Activated naive CD4-positive, alpha-beta T cell treated with anti-CD3 and anti-CD28 coated beads, Interleukin-2, amount 50 U/mL, for 24 hours (primary cell): Measurements from ENCODE around the gene APBB2.
"Not testable (repeated sequence)": the region's sequence is repeated elsewhere in the genome, so short reads cannot be mapped to it uniquely, and the experiment has no call there.

Experiments used
- H3K27ac Mint-ChIP-seq: one replicate; pipeline ENCODE4 v1.8.0; 2021; ENCODE audit warnings: mild to moderate bottlenecking, mixed read lengths
- H3K27me3 Mint-ChIP-seq: one replicate; pipeline ENCODE4 v1.8.0; 2021; ENCODE audit warnings: mixed read lengths
- H3K36me3 Mint-ChIP-seq: one replicate; pipeline ENCODE4 v1.8.0; 2021; ENCODE audit warnings: mixed read lengths
- H3K4me1 Mint-ChIP-seq: one replicate; pipeline ENCODE4 v1.8.0; 2021; ENCODE audit warnings: mixed read lengths
- H3K4me3 Mint-ChIP-seq: one replicate; pipeline ENCODE4 v1.8.0; 2021; ENCODE audit warnings: mild to moderate bottlenecking, mixed read lengths
- H3K9me3 Mint-ChIP-seq: one replicate; pipeline ENCODE4 v1.8.0; 2021; ENCODE audit warnings: mixed read lengths

APBB2 gene

GRCh38 chr4:41066049-41066448 is 148.3 kb downstream of the APBB2 start:
- H3K36me3 Mint-ChIP-seq = no peaks in the 10 kb centered on the region
- no peaks in the 10 kb centered on the region for H3K27me3 Mint-ChIP-seq
- H3K4me1 Mint-ChIP-seq = no peaks in the 10 kb centered on the region
- H3K27ac Mint-ChIP-seq = no peak overlapping the region
- no peaks in the 10 kb centered on the region for H3K9me3 Mint-ChIP-seq
- no peak overlapping the region for H3K4me3 Mint-ChIP-seq

- H3K4me3 Mint-ChIP-seq = no peak overlapping the region
- H3K9me3 Mint-ChIP-seq = no peaks in the 10 kb centered on the region
- no peaks in the 10 kb centered on the region for H3K4me1 Mint-ChIP-seq
- H3K36me3 Mint-ChIP-seq = no peaks in the 10 kb centered on the region
- no peaks in the 10 kb centered on the region for H3K27me3 Mint-ChIP-seq
- H3K27ac Mint-ChIP-seq = no peak overlapping the region
These were observed 148.8 kb downstream of the APBB2 start for GRCh38 chr4:41065434-41066006.

GRCh38 chr4:41064953-41065352 is 149.4 kb downstream of the APBB2 start:
- no peaks in the 10 kb centered on the region for H3K9me3 Mint-ChIP-seq
- no peaks in the 10 kb centered on the region for H3K27me3 Mint-ChIP-seq
- H3K36me3 Mint-ChIP-seq = no peaks in the 10 kb centered on the region
- no peaks in the 10 kb centered on the region for H3K4me1 Mint-ChIP-seq
- H3K27ac Mint-ChIP-seq = no peak overlapping the region
- H3K4me3 Mint-ChIP-seq = no peak overlapping the region

GRCh38 chr4:41061482-41062185 is 152.7 kb downstream of the APBB2 start:
- Mint-ChIP-seq H3K4me3 (no peak overlapping the region), H3K4me1 (no peaks in the 10 kb centered on the region), H3K27me3 (no peaks in the 10 kb centered on the region), H3K9me3 (no peaks in the 10 kb centered on the region), H3K27ac (no peak overlapping the region), H3K36me3 (no peaks in the 10 kb centered on the region)

GRCh38 chr4:41060352-41061334 is 153.7 kb downstream of the APBB2 start:
- H3K27me3 Mint-ChIP-seq = peaks cover 3% of the 10 kb centered on the region
- H3K27ac Mint-ChIP-seq = no peak overlapping the region
- no peak overlapping the region for H3K4me3 Mint-ChIP-seq
- no peaks in the 10 kb centered on the region for H3K9me3 Mint-ChIP-seq
- H3K4me1 Mint-ChIP-seq = no peaks in the 10 kb centered on the region
- H3K36me3 Mint-ChIP-seq = no peaks in the 10 kb centered on the region

GRCh38 chr4:41059411-41059810 is 154.9 kb downstream of the APBB2 start:
- H3K4me1 Mint-ChIP-seq, H3K36me3 Mint-ChIP-seq, H3K27ac Mint-ChIP-seq, H3K4me3 Mint-ChIP-seq, H3K9me3 Mint-ChIP-seq: not testable (repeated sequence)
- H3K27me3 Mint-ChIP-seq = peaks cover 12% of the 10 kb centered on the region

- H3K9me3 Mint-ChIP-seq = no peaks in the 10 kb centered on the region
- no peaks in the 10 kb centered on the region for H3K4me1 Mint-ChIP-seq
These were observed 155.9 kb downstream of the APBB2 start for GRCh38 chr4:41058426-41058825.

GRCh38 chr4:41057467-41057866 is 156.9 kb downstream of the APBB2 start:
- Mint-ChIP-seq H3K27ac (no peak overlapping the region), H3K27me3 (peaks cover 14% of the 10 kb centered on the region), H3K9me3 (no peaks in the 10 kb centered on the region), H3K4me3 (no peak overlapping the region), H3K36me3 (no peaks in the 10 kb centered on the region), H3K4me1 (no peaks in the 10 kb centered on the region)

More at GRCh38 chr4:41058426-41058825, 155.9 kb downstream of the APBB2 start:
- no peak overlapping the region for H3K4me3 Mint-ChIP-seq
- no peaks in the 10 kb centered on the region for H3K36me3 Mint-ChIP-seq
- H3K27me3 Mint-ChIP-seq = peaks cover 14% of the 10 kb centered on the region
- no peak overlapping the region for H3K27ac Mint-ChIP-seq

- Mint-ChIP-seq H3K9me3 (no peaks in the 10 kb centered on the region), H3K4me3 (no peak overlapping the region), H3K4me1 (no peaks in the 10 kb centered on the region), H3K27ac (no peak overlapping the region), H3K27me3 (peaks cover 17% of the 10 kb centered on the region), H3K36me3 (no peaks in the 10 kb centered on the region)
These were observed 162.1 kb downstream of the APBB2 start for GRCh38 chr4:41052287-41052686.

- Mint-ChIP-seq H3K27ac (no peak overlapping the region), H3K4me1 (no peaks in the 10 kb centered on the region), H3K27me3 (peaks cover 14% of the 10 kb centered on the region), H3K9me3 (no peaks in the 10 kb centered on the region), H3K36me3 (no peaks in the 10 kb centered on the region), H3K4me3 (no peak overlapping the region)
These were observed 163.2 kb downstream of the APBB2 start for GRCh38 chr4:41050880-41051775.

- no peak overlapping the region for H3K4me3 Mint-ChIP-seq
- no peak overlapping the region for H3K27ac Mint-ChIP-seq
- H3K9me3 Mint-ChIP-seq = no peaks in the 10 kb centered on the region
- H3K36me3 Mint-ChIP-seq = peaks cover 1% of the 10 kb centered on the region
- H3K27me3 Mint-ChIP-seq = peaks cover 9% of the 10 kb centered on the region
- no peaks in the 10 kb centered on the region for H3K4me1 Mint-ChIP-seq
These were observed 164.2 kb downstream of the APBB2 start for GRCh38 chr4:41050116-41050515.

- not testable (repeated sequence) for H3K4me3 Mint-ChIP-seq, H3K9me3 Mint-ChIP-seq, H3K4me1 Mint-ChIP-seq, H3K27me3 Mint-ChIP-seq, H3K36me3 Mint-ChIP-seq, H3K27ac Mint-ChIP-seq
These were observed 165.2 kb downstream of the APBB2 start for GRCh38 chr4:41049176-41049575.

GRCh38 chr4:41044791-41045190 is 169.6 kb downstream of the APBB2 start:
- no peak overlapping the region for H3K4me3 Mint-ChIP-seq
- H3K27ac Mint-ChIP-seq = no peak overlapping the region
- H3K36me3 Mint-ChIP-seq = peaks cover 1% of the 10 kb centered on the region
- H3K27me3 Mint-ChIP-seq = peaks cover 6% of the 10 kb centered on the region
- H3K4me1 Mint-ChIP-seq = no peaks in the 10 kb centered on the region
- no peaks in the 10 kb centered on the region for H3K9me3 Mint-ChIP-seq

GRCh38 chr4:41044165-41044564 is 170.2 kb downstream of the APBB2 start:
- Mint-ChIP-seq H3K4me1 (no peaks in the 10 kb centered on the region), H3K9me3 (no peaks in the 10 kb centered on the region), H3K27ac (no peak overlapping the region), H3K36me3 (peaks cover 1% of the 10 kb centered on the region), H3K4me3 (no peak overlapping the region), H3K27me3 (peaks cover 7% of the 10 kb centered on the region)

- Mint-ChIP-seq H3K9me3 (no peaks in the 10 kb centered on the region), H3K27me3 (peaks cover 8% of the 10 kb centered on the region), H3K4me3 (no peak overlapping the region), H3K27ac (no peak overlapping the region), H3K4me1 (no peaks in the 10 kb centered on the region), H3K36me3 (peaks cover 1% of the 10 kb centered on the region)
These were observed 170.9 kb downstream of the APBB2 start for GRCh38 chr4:41043465-41043864.
